NB4 (cell line): Measurements from ENCODE around the gene CFTR.

Experiments
- DNase-seq: peaks from one replicate; pipeline ENCODE4 v3.0.0; 2010; ENCODE audit warnings: low read depth
- H3K4me3 ChIP-seq: one replicate; pipeline ENCODE4 v1.5.1; 2011; ENCODE audit warnings: mild to moderate bottlenecking, low read depth, low read length, moderate library complexity
- CTCF ChIP-seq: IDR thresholded peaks from one replicate; pipeline ENCODE4 v1.5.1; 2012; ENCODE audit warnings: low read depth, low read length
- MYC ChIP-seq: IDR thresholded peaks from 2 replicates; pipeline ENCODE4 v1.6.1; 2011; ENCODE audit warnings: low read depth, low read length
- POLR2A ChIP-seq: IDR thresholded peaks from 2 replicates; pipeline ENCODE4 v1.6.1; 2011; ENCODE audit warnings: mild to moderate bottlenecking; ENCODE audit not compliant: insufficient read length; ENCODE audit errors: extremely low read depth
- TF ChIP-seq, protein P1 (sequence below): IDR thresholded peaks from 2 replicates; pipeline ENCODE4 v1.6.1; 2011; ENCODE audit warnings: low read depth, low read length

Gene CFTR

DNA sequence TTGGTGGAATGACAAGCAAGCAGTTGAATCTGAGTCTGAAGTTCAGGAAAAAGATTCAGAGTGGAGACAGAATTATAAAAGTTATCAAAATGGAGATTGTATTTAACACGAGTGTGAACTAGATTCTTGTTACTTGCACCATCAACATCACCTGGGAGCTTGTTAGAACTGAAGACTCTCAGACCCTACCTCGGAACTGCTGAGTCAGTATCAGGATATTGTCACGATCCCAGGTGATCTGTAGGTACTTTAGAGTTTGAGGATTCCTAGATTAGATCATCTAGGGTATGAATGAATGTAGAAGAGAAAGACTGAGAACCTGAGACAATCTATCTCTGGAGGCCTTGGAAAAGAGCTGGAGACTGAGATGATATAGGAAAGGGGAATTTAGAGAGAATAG is 199.3 kb downstream of the CFTR start:
- TF ChIP-seq MYC (no peak), POLR2A (no peak), CTCF (no peak)
- TF ChIP-seq, protein P1, sequence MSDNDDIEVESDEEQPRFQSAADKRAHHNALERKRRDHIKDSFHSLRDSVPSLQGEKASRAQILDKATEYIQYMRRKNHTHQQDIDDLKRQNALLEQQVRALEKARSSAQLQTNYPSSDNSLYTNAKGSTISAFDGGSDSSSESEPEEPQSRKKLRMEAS, result no peak
- no peak for DNase-seq
- H3K4me3 ChIP-seq, result no peak overlapping the region

GRCh38 chr7:117682681-117683385 is 203.0 kb downstream of the CFTR start:
- DNase-seq, result no peak
- TF ChIP-seq MYC (no peak), CTCF (no peak), POLR2A (no peak)
- TF ChIP-seq, protein P1, result no peak
- no peak overlapping the region for H3K4me3 ChIP-seq

- no peak for TF ChIP-seq MYC
- TF ChIP-seq CTCF, result no peak
- TF ChIP-seq, protein P1, result no peak
- no peak for TF ChIP-seq POLR2A
- no peak for DNase-seq
- no peak overlapping the region for H3K4me3 ChIP-seq
Observed at GRCh38 chr7:117683430-117684175, 203.8 kb downstream of the CFTR start.

GRCh38 chr7:117685795-117686194 is 206.0 kb downstream of the CFTR start:
- TF ChIP-seq MYC, result no peak
- TF ChIP-seq CTCF, result no peak
- TF ChIP-seq, protein P1, result no peak
- no peak for TF ChIP-seq POLR2A
- H3K4me3 ChIP-seq, result no peak overlapping the region
- no peak for DNase-seq

GRCh38 chr7:117686311-117686935 is 206.6 kb downstream of the CFTR start:
- H3K4me3 ChIP-seq, result no peak overlapping the region
- TF ChIP-seq CTCF (no peak), POLR2A (no peak), MYC (no peak)
- TF ChIP-seq, protein P1, result no peak

More at GRCh38 chr7:117686311-117686935, 206.6 kb downstream of the CFTR start:
- no peak for DNase-seq
